Endothelial cell of umbilical vein (primary cell): ENCODE measurements around the gene ZNF699. TPM values are rescaled to one million over a fixed set of nuclear protein-coding genes. Genes with fewer than 3 reads are reported as not detected.

ENCODE experiments used
- BruUV-seq: library from RNA; stranded (reverse); fragments of 400-500 nt; replicated peaks from 2 replicates; lab custom pipeline; 2021; lab: Mats Ljungman, UMichigan
- CTCF ChIA-PET: fragments of 300-600, 350-600 bp; sonication (Branson Sonifier 250); formaldehyde crosslinking; loops from one replicate; lab custom pipeline; 2021; ENCODE audit warnings: antibody characterized with exemption, inconsistent platforms; lab: Charles Lee
- POLR2A ChIA-PET: fragments of 300-600, 350-600 bp; sonication (Branson Sonifier 250); formaldehyde crosslinking; loops from one replicate; lab custom pipeline; 2021; ENCODE audit warnings: antibody characterized with exemption, inconsistent platforms; lab: Charles Lee
- DNase-seq: peaks from one replicate; pipeline ENCODE4 v3.0.0-alpha.2; 2011; ENCODE audit warnings: low read depth, low spot score
- FAIRE-seq: peaks from 2 replicates; lab custom pipeline; 2011; peaks lifted over from hg19 to GRCh38; lab: Jason Lieb, UNC
- H2AFZ ChIP-seq: 2 replicates; pipeline ENCODE4 v1.6.0; 2012; ENCODE audit warnings: low read depth, low read length, control low read depth, inconsistent platforms
- H3K27ac ChIP-seq: 2 replicates; pipeline ENCODE4 v1.5.1; 2011; ENCODE audit warnings: low read depth, mild to moderate bottlenecking, control low read depth, low read length, moderate library complexity; ENCODE audit not compliant: insufficient read depth
- H3K27me3 ChIP-seq, 2 experiments: 2 replicates each; pipeline versions ENCODE4 v1.6.0 to v1.6.1; 2011; ENCODE audit warnings: low read length in 2 of 2, mixed read lengths in 1 of 2; ENCODE audit not compliant: control insufficient read depth in 2 of 2, insufficient read depth in 2 of 2
- H3K36me3 ChIP-seq, 2 experiments: 2 replicates in 1 of 2; 3 replicates in 1 of 2; pipeline ENCODE4 v1.5.1; 2011; ENCODE audit warnings: low read length in 2 of 2, mild to moderate bottlenecking in 1 of 2, moderate library complexity in 1 of 2; ENCODE audit not compliant: control insufficient read depth in 2 of 2, insufficient read depth in 2 of 2; ENCODE audit errors: extremely low read depth in 1 of 2
- H3K4me1 ChIP-seq: 3 replicates; pipeline ENCODE4 v1.5.1; 2011; ENCODE audit warnings: mild to moderate bottlenecking, low read length; ENCODE audit not compliant: control insufficient read depth, insufficient read depth; ENCODE audit errors: extremely low read depth
- H3K4me2 ChIP-seq: 2 replicates; pipeline ENCODE4 v1.6.1; 2011; ENCODE audit warnings: low read length, control low read depth, mixed read lengths; ENCODE audit not compliant: insufficient read depth
- H3K4me3 ChIP-seq, 3 experiments: fragments of 200-600 bp in 1 of 3; sonication (generic), shearing (Covaris generic) in 1 of 3; replicated peaks in 1 of 3; 2 replicates each; pipeline ENCODE4 v1.5.1; 2011 to 2016; ENCODE audit warnings: control low read depth in 3 of 3, low read length in 3 of 3, mild to moderate bottlenecking in 2 of 3, inconsistent platforms in 1 of 3, low read depth in 1 of 3, moderate library complexity in 1 of 3; ENCODE audit not compliant: insufficient read depth in 1 of 3
- H3K79me2 ChIP-seq: 2 replicates; pipeline ENCODE4 v1.6.0; 2012; ENCODE audit warnings: low read length, inconsistent platforms; ENCODE audit not compliant: control insufficient read depth, insufficient read depth
- H3K9ac ChIP-seq: replicated peaks from 2 replicates; pipeline ENCODE3; 2011; ENCODE audit warnings: low read length, control low read depth; ENCODE audit not compliant: insufficient read depth; ENCODE audit errors: extremely low read depth
- H3K9me1 ChIP-seq: replicated peaks from 3 replicates; pipeline ENCODE4 v1.6.0; 2011; ENCODE audit warnings: mild to moderate bottlenecking, low read length; ENCODE audit not compliant: control insufficient read depth, insufficient read depth; ENCODE audit errors: extremely low read depth
- H3K9me3 ChIP-seq: replicated peaks from 2 replicates; pipeline ENCODE4 v1.5.1; 2012; ENCODE audit warnings: low read length, inconsistent platforms; ENCODE audit not compliant: control insufficient read depth, insufficient read depth
- H4K20me1 ChIP-seq: replicated peaks from 2 replicates; pipeline ENCODE3; 2011; ENCODE audit warnings: mild to moderate bottlenecking, low read length; ENCODE audit not compliant: control insufficient read depth, insufficient read depth; ENCODE audit errors: extremely low read depth
- GATA2 ChIP-seq: IDR thresholded peaks from 2 replicates; pipeline ENCODE4 v1.7.0; 2011; ENCODE audit warnings: low read depth, mild to moderate bottlenecking, moderate library complexity, mixed read lengths, low read length; ENCODE audit not compliant: insufficient read length, insufficient read depth
- JUN ChIP-seq: IDR thresholded peaks from 2 replicates; pipeline ENCODE4 v1.6.1; 2011; ENCODE audit warnings: borderline replicate concordance, low read depth; ENCODE audit not compliant: insufficient read length, insufficient read depth
- MAX ChIP-seq: IDR thresholded peaks from 2 replicates; pipeline ENCODE4 v1.6.1; 2011; ENCODE audit not compliant: insufficient read depth, insufficient read length
- MYC ChIP-seq: IDR thresholded peaks from one replicate; pipeline ENCODE4 v1.6.1; 2011; ENCODE audit warnings: mild to moderate bottlenecking, low read depth, low read length
- POLR2A ChIP-seq: IDR thresholded peaks from 2 replicates; pipeline ENCODE4 v1.6.1; 2012; ENCODE audit warnings: low read depth, mild to moderate bottlenecking, control low read depth, low read length
- POLR2AphosphoS5 ChIP-seq: IDR thresholded peaks from 2 replicates; pipeline ENCODE4 v1.6.1; 2012; ENCODE audit warnings: low read depth, mild to moderate bottlenecking, control low read depth, low read length, moderate library complexity; ENCODE audit not compliant: insufficient read depth
- dilution Hi-C: fragments of 300-500 bp; cut with MboI; formaldehyde crosslinking; loops from one replicate; pipeline ENCODE4 v1.15.0; 2019; ENCODE audit warnings: low sequenced_read_pairs; ENCODE audit not compliant: extremely low pct_ligation_motif_present
- intact Hi-C: fragments of 100-400 bp; cut with micrococcal nuclease; formaldehyde crosslinking; loops from one replicate; pipeline ENCODE4 v1.10.0; 2022
- polyA plus RNA-seq, 4 experiments: library from polyadenylated mRNA; depleted of rRNA in 3 of 4; stranded (reverse) in 3 of 4; unstranded in 1 of 4; fragments of >200 nt; gene quantifications; 2 replicates each; pipeline versions ENCODE4 v1.2.1 to v1.2.3, GENCODE V29; 2011 to 2012; ENCODE audit warnings: missing spikeins in 1 of 4
- total RNA-seq: library from RNA; stranded (reverse); gene quantifications from 2 replicates; pipeline ENCODE4 v1.2.3, GENCODE V29; 2021
- TF ChIP-seq, protein P1 (sequence below), 2 donors: IDR thresholded peaks; 1 replicate in 1 of 2; 2 replicates in 1 of 2; pipeline ENCODE4 v1.5.1; 2011; ENCODE audit warnings: low read length in 2 of 2, mild to moderate bottlenecking in 2 of 2, moderate library complexity in 2 of 2, control low read depth in 1 of 2, inconsistent platforms in 1 of 2, low read depth in 1 of 2; ENCODE audit not compliant: insufficient read depth in 1 of 2; ENCODE audit errors: extremely low read depth in 1 of 2

ZNF699 gene
- total and polyA plus RNA-seq, 2 donors (not counting 3 experiments of a cell fraction or from before 2014, with no cell fraction given): 0.59 to 4.7 TPM

DNA sequence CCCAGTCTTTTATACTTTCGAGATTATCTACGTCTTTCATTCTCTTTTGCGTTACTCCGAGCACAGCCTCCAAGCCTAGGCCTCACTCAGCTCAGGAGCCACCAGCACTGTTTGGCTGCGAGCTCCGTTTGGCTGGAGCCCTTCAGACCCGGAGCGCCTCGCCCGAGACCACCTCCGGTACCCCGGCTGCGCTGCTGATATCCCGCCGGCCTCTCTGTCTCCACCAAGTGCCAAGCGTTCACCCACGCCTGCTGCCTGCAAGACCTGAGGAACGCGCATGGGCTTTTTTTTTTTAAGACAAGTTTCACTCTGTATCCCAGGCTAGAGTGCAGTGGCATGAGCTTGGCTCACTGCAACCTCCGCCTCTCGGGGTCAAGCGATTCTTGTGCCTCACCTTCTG lies 39.0 kb upstream of the ZNF699 start:
- H3K9me1 ChIP-seq: no peaks in the 10 kb centered on the region
- no peaks in the 10 kb centered on the region for H3K4me1 ChIP-seq
- DNase-seq: no peak
- ChIA-PET POLR2A (no interaction called here), CTCF (no interaction called here)
- H3K4me2 ChIP-seq: no peak overlapping the region
- no peak for TF ChIP-seq MAX
- TF ChIP-seq GATA2: no peak
- H3K79me2 ChIP-seq: no peaks in the 10 kb centered on the region
- H3K36me3 ChIP-seq: no peaks in the 10 kb centered on the region
- H3K9me3 ChIP-seq: peaks cover 11% of the 10 kb centered on the region
- no peak overlapping the region for H2AFZ ChIP-seq
- H3K9ac ChIP-seq: no peak overlapping the region
- dilution Hi-C loops (no loop called here), intact Hi-C loops (loop anchor here (10.0 kb wide), 1 partner anchor 176 kb away; no protein-coding TSS in a partner anchor)
- BruUV-seq: no TSS peak
- no peaks in the 10 kb centered on the region for H4K20me1 ChIP-seq
- no peak for FAIRE-seq
- no peak overlapping the region for H3K4me3 ChIP-seq
- H3K27me3 ChIP-seq: no peaks in the 10 kb centered on the region
- no peak overlapping the region for H3K27ac ChIP-seq

- FAIRE-seq (no peak), DNase-seq (no peak)
- Histone ChIP-seq H3K9ac (no peak overlapping the region), H3K4me1 (no peaks in the 10 kb centered on the region), H3K9me1 (no peaks in the 10 kb centered on the region), H3K79me2 (no peaks in the 10 kb centered on the region), H3K27me3 (no peaks in the 10 kb centered on the region), H2AFZ (no peak overlapping the region), H3K27ac (no peak overlapping the region), H4K20me1 (no peaks in the 10 kb centered on the region), H3K9me3 (peaks cover 14% of the 10 kb centered on the region), H3K4me3 (no peak overlapping the region), H3K36me3 (no peaks in the 10 kb centered on the region), H3K4me2 (no peak overlapping the region)
- dilution Hi-C loops: no loop called here
- intact Hi-C loops: loop anchor here (10.0 kb wide), 1 partner anchor 177 kb away; no protein-coding TSS in a partner anchor
- TF ChIP-seq POLR2A (no peak), GATA2 (no peak), JUN (no peak), POLR2AphosphoS5 (no peak), MYC (no peak)
- TF ChIP-seq, protein P1, sequence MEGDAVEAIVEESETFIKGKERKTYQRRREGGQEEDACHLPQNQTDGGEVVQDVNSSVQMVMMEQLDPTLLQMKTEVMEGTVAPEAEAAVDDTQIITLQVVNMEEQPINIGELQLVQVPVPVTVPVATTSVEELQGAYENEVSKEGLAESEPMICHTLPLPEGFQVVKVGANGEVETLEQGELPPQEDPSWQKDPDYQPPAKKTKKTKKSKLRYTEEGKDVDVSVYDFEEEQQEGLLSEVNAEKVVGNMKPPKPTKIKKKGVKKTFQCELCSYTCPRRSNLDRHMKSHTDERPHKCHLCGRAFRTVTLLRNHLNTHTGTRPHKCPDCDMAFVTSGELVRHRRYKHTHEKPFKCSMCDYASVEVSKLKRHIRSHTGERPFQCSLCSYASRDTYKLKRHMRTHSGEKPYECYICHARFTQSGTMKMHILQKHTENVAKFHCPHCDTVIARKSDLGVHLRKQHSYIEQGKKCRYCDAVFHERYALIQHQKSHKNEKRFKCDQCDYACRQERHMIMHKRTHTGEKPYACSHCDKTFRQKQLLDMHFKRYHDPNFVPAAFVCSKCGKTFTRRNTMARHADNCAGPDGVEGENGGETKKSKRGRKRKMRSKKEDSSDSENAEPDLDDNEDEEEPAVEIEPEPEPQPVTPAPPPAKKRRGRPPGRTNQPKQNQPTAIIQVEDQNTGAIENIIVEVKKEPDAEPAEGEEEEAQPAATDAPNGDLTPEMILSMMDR (IDR thresholded peaks at IDR 0.05; ENCODE audit: extremely low read depth in 1 of 2, insufficient read depth in 1 of 2, low read depth in 1 of 2, low read length in 2 of 2): no peak
- ChIA-PET POLR2A (no interaction called here), CTCF (no interaction called here)
- no TSS peak for BruUV-seq
Observed at GRCh38 chr19:9348253-9348652, 38.6 kb upstream of the ZNF699 start.
